AML-193 (cell line): ENCODE results near the gene MTUS2.
A peak's percentile ranks its signal among the peaks of the same experiment; 100 is the strongest.

Source experiments
- DNase-seq, 2 experiments: peaks; one replicate each; lab custom pipeline; 2025; lab: John Stamatoyannopoulos, UW

MTUS2 gene

DNA sequence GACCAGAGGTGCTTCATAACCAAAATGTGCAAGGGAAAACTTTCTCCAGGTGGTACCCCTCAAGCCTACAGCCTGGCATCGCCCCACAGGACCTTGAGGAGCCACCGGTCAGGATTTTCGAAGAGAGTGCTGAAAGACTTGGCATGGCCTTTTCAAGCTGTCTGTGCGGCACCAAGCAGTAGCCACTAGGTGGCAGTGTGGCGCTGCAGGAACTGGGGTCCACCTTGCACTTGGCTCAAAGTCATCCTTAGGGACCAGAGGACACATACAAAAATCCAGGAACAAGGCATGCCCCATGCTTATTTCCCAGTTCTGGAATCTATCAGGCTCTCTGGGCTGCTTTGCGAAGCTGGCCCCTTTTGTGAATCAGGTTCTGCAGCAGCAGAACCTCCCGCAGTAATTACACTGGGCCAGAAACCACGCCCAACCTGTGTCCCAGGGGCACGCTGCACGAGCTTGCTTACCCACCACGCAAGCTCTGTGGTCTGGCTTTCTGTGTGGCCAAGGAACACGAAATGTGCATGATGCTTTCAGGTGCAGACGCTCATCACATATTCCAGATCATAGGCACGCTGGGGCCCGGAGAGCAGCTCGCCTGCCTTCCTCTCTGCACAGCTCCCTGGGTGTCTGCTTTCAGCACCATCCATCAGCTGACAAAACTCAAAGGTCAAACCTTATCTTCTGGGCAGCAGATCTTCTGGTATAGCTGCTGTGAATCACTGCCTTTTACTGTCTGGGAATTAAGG is 688.2 kb downstream of the MTUS2 start:
- DNase-seq, result peak; percentile 52 to 59

DNA sequence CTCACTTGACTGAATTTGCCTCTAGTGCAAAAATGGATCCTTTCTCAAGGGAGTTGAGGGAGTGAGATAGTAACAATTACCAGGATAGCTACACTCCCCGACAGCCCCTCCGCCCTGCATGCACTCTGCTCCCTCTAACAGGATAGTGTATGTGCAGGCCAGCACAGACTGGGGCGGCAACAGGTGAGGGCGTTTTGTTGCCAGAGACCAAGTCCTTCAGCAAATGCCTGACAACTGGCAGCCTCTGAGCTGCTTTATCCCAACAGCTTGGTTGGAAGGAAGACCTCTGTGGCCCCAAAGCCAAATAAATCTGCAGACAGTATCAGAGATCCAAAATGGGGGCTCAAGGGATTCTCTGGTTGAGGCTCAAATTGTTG is 688.7 kb downstream of the MTUS2 start:
- no peak for DNase-seq

DNA sequence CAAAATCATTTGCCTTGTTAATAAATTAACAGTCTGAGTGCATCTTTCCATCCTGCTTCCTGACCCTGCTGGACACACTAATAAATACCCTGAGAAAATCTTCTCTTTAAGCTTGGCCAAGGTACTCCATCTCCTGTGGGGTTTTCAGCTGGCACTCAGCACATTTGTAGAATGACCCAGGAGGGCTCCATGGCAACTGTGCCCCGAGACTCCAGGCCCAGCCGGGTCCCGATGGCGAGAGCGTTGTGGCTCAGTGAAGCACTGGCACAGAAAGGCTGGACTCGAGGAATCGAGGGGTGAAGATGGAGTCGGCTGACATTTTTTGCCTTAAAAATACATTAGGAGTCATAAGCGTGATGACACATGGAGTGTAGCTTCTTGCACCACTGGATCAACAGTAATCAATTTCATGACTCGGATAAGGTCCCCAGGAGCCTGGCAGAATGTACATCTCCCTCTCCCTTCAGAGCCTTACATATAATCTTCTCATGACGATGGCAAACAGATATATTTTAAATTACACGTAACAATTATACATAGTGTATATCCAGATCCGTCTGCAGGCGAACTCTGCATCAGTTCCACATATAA is 690.0 kb downstream of the MTUS2 start:
- DNase-seq, result no peak

DNA sequence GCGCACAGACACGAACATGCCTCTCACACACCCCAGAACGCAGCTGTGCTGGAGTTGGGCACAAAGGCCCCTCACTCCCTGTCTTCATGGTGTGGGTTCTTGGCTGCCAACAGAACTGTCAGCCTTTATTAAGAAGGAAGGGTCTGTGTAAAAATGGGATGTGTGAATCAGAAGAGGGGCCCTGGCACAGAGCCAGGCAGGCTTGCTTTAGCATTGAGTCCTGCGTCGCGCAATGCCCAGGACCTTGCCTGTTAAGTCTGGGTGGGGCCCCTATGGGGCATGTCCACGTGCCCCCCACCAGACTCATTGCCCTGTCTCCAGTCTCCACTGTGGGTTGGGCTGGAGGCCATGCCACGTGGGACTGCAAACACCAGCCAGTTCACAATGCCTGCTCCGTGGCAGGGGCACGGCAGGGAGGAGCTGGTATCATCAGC is 690.5 kb downstream of the MTUS2 start:
- no peak for DNase-seq

DNA sequence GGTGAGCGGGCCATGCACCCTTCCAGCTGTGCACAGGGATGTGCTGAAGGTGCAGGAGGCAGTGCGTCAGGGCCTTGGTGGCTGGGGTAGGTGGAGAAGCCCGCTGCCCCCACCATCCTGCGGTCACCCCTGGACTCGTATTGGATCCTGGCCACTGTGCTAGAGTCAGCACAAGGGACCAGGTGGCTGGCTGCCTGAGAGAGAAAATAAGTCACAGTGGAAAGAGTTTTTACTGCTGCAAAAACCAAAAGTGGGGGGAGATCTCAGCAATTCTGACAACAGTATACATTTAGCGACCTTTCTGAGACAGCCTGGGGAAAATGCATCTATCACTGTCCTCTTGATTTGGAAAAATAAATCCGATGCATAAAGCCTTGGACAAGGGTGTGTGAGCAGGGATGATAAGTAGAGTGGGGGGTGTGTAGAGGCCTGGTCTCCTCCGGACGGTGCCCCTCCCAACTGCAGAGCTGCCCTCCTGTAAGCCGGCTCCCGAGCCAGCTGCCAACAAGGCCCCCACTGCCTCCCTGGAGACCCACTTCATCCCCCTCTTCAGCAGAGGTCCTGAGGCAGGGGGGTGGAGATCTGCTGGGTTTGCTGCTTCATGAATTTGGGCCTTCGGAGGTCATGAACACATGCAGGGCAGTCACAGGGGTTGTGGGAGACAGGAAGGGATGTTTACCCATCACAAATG is 691.1 kb downstream of the MTUS2 start:
- no peak for DNase-seq

DNA sequence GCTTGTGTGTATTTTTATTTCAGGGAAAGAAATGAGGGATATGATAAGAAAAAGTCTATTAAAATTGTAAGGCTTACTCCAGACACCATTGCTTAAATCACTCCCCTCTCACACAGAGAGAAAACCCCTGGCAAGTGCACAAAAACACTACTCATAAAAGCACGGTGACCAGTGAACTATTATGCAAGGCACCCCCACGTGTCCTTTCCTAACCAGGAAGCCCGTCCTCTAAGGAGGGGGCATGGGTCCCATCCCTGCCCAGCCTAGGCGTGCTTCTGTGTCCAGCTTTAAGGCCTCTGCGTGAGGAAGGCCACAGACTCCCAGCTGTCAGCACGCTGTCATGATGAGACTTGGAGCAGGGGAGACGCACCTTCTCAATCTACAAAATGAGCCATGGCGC is 691.8 kb downstream of the MTUS2 start:
- DNase-seq, result no peak

DNA sequence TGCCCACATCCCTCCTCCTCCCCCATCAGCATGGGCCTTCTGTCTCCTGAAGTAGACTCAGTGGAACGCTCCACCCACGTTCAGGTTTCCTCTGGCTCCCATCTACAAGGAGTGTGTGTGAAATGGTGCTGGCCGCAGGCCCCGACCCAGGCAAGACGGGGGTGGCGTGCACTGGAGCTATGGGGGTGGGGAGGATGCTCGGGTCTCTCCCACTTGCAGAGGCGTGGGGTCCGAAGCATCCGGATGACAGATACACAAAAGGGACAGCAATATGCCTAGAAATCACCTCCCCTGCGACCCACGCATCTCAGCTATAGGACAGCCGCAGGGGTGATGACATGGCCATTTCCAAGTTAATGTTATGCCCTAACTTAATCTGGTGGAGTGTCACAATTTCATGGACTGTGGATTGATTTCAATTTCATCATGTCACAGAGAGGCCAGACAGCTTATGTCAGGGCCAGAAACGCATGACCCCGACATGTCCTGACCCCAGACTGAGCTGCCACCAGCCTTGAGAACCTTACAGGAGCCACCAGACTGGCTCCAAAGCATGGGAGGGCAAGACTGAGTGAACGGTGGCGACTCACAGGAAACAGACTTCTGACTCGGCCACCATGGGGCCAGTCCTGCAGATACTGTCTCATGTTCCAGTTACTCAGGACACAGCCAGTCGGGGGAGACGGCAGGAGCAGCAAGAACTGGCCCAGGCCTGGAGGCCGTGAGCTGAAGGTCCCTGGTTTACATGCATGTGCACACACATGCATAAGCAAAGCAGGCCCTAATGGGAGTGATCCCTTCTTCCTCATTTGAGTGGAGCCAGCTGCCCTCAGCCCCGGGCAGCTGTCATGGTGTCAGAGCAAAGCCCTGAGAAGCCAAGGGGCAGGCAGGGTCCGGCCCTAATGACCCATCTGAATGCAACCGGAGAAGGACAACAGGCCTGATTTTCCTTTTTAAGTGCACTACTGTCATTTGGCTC is 693.2 kb downstream of the MTUS2 start:
- DNase-seq, result no peak

DNA sequence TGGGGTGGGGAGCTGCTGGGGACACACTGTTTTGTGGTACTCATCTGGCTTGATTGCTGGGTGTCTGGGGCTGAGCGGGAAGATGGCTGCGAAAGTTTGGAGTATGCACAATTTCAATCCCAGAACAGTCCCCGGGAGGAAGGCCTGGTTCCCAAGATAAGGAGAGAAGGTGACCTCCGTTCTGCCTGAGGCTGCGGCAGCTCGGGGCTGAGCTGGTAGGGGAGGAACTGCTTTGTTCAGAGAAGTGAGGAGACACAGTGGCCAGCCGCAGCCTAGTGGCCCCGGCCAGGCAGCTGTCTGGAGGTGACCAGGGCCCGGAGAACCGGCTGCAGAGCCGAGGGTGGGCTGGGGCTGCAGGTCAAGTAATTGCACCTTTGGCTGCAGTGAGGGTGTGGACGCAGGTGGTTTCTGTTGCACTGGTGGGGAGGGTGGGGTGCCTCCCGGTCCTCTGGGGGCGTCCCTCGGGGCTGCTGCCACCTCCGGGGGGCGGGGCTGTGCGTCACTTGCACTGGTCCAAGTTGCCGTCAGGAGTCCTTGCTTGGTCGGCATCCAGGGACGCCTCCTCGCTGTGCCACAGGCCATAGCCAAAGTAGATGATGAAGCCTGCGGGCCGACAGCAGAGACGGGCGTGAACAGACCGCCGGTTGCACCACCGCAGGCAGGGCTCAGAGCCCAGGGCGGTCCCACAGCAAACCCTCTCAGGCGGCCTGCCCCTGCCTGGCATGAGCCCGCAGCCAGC is 694.0 kb downstream of the MTUS2 start:
- DNase-seq, result no peak

DNA sequence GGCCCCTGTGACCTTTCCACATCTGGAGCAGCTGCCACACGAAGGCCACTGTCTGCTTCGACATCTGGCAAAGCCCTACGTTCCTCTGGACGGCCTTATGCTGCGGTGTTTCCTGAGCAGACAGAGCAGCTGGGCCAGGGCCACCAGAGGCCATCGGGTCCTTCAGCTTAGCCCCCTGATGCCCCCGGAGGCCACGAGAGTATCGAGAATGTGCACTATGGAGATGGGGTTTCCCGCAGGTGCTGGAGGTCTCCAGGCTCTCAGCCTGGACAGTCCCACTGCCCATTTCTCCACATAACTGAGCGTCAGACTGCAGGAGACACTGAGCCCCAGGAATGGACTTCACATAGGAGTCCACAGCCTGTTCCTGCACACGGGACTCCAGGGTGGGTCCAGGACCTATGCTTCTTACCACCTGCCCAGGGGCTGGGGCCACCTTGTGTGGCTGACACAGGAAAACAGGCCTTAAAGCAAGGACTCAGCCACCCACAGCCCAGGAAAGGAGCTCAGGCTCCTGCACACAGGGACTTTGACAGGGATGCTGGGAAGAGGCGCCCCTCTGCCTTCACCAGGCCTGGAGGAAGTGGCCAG is 694.7 kb downstream of the MTUS2 start:
- DNase-seq, result no peak

DNA sequence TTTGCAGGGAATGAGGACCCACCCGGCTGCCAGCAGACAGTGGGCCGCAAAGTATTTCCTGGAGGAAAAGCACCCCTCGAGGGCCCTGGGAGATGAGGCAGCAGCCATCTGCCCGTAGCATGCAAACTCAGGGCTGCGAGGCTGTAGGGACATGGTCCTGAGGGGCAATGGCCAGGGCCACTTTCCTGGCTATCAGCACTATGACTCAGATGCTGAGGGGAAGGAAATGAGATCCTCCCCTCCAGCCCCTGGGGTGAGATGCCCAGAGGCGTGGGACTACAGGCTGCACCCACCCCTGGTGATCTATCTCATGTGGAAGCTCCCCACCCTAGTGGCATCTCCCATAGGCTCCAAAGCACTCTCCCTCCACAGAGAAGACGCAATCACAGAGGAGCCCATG is 695.2 kb downstream of the MTUS2 start:
- DNase-seq, result no peak

DNA sequence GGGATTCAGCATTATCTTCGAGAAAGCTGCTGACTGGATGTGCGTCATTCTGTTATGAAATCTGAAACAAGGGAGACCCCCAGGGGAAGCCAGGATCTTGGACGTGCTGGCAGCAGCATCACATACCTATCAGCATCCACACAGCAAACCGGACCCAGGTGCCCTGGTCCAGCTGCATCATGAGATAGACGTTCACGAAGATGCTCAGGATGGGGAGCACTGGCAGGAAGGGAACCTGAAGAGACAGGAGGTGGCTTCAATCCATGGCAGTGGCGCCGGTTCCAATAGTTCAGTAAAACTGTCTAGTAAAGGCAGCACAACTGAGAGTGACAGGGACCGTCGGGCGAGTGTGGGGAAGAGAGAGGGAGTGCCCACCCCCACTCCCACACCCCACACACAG is 695.9 kb downstream of the MTUS2 start:
- DNase-seq, result no peak

DNA sequence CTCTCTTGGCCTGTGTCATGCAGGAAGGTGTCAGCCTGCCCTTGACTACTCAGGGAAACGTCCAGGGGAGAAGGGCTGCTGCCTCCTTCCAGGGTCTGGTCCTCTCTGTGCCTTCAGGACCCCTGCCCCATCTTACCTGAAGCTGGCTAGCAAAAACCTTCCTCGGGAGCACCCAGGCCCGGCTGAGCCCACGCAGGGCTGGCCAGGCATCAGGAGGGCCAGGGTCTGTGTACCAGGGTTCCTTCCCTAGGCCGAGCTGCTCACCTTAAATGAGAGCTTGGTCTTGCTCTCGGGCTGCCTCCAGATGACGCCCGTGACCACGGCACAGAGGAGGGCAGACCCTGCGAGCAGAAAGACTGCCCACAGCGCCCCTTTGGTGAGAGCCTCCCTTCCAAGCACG is 696.7 kb downstream of the MTUS2 start:
- no peak for DNase-seq

DNA sequence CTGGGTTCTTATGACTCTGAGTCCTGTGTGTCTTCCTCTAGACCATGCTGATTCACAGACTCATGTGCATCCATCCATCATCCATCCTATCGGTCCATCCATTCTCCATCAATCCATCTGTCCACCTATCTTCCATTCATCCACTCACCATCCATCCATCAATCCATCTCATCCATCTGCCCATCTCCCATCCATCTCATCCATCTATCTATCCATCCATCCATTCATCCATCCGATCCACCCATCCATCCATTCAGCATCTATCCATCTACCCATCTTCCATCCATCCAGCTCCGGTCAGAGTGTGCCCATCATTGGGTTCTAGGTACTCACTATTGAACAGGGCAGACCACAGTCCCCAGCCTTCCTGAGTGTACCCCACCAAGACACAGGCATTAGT is 699.8 kb downstream of the MTUS2 start:
- DNase-seq, result no peak

DNA sequence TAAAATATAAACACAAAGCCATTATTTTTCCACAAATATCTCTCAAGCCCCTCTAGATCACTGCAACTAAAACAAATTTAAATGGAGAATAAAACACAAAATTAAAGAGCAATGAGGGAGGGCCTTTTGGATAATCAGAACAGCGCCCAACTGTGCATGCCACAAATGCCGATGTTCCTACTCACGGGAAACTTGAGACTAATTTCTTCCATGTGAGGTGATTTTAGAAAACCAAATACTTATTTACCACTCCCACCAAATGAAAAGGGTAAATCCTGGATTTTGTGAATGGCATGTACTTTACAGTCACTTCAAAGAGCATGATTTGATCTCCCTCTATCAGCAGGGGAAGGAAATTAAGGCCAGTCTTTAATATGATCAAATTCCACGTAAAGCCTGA is 700.5 kb downstream of the MTUS2 start:
- no peak for DNase-seq

DNA sequence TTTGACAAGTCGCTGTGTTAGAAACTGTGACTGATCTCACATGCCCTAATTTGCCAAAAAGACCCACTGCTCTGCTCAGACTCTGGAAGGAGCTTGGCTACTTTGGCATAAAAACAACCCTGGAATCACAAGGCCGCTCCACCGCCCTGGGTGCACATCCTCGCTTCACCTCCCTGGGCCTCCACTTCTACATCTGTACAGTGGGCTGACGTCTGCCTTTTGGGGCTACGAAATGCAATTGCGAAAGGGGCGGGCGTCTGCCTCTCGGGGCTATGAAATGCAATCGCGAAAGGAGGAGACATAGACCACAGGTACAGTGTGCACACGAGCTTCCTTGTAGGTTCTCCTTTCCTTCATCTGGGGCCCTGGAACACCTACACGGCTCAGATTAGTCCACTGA is 701.2 kb downstream of the MTUS2 start:
- DNase-seq, result no peak

DNA sequence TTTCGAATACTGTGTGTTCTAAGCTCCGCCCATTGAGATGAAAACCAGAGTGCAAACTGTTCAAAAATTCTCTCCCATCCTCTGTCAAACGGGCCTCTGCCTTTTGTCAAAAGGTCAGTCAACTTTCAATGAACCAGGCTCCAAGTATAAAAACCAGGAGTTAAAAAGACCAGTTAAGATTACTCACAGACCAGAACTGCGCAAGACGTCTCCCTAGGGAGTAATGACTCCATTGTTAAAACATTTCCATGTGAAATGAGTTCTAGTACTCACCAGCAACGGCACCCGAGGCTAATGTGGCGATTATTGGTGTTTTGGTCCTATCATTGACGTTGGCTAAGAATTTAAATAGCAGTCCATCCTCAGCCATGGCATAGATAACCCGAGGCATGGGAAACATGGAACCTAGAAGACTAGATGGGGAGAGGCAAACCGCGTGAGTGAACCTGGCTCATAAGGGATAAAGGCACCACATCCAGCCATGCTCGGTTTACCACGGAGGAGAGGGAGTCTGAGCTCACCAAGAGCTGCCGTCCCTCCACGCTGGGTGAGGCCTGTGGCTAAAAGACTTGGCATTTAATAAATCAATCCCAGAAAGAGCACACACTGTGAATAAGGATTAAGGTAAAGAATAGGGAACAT is 702.0 kb downstream of the MTUS2 start:
- no peak for DNase-seq

DNA sequence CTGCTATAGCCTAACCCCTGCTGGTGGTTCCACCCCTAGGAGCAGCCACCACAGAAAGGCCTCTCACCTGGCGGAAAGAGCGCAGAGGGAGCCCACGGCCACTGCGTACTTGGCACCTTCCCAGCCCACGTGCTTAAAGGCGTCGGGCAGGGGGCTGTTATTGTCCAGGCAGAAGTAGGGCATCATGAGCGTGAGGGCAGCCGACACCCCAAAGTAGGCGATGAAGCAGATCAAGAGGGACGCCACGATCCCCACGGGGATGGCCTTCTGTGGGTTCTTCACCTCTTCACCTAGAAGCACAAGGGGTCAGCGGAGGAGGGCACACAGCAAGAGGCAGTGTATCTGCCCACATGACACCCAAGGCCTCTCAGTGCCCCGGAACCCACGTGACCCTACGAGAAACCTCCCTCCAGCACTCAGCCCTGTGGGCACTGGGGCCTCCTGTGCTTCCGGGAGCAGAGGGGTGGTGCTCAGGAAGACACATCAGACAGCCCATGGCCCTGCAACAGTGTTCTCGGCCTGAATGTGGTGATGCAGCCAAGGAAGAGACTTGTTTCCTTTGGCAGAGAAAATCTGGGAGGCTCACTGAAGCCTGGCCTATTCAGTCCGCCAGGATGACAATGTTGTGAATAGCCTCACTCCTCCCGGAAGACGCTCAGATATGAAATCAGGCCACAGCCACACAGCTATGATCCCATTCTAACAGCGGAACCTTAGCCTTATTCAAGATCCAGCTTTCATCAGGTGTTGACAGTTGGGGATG is 703.2 kb downstream of the MTUS2 start:
- no peak for DNase-seq

DNA sequence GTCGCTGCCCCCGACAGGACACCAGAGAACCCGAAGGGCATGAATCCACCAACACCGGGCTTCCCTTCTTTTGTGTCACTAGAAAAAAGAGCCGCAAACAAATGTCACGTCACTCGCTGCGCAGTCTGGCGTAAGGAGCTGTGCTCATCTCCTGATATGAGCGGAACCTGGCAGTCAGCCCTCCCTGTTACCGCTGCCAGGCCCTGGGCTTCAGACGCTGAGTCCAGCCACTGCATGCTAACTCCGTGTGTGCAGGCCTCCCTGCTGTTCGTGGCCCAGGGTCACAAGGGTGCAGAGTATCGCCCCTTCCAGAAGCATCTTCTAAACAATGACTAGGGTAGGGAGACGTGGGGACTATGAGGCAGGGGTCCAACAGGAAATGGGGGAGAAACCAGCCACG is 704.0 kb downstream of the MTUS2 start:
- no peak for DNase-seq

DNA sequence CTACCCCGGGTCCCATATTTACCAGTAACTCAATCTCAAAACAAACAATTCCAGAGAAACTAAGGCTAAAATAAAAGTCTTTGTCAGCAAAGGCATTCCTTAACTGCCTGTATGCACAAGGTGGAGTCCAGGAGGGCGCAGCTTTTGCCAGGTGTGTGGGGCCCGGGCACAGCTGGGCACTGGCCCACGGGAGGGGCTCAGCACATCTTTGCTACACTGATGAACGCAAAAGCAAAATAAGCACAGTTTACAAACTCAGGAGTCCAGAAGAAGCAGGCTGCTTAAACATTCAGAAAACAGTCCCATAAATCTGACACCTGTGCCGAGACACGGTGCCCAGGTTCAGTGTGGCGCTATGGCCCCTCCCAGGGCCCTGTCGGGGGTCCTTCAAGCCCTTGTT is 704.5 kb downstream of the MTUS2 start:
- no peak for DNase-seq

DNA sequence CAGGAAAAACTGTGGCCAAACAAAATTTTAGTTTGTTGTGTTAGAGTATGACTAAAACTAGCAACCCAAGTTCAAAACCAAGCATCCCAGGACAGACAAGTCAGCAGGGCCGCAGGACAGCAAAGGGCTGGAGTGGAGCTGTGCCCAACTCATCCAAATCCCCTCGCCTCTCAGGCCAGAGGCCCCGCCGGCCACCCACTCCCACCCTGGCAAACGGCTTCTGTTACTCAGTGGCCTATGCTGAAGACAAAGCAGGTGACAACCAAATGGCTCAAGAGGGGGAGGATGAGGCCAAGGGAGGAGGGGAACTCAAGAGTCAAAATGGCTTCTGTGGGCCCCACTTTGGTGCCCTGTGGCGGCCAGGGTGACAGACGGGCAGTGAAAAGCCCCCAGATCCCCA is 705.6 kb downstream of the MTUS2 start:
- DNase-seq, result no peak
